ENCODE results near the gene NPDC1. TPM values are rescaled to one million over a fixed set of nuclear protein-coding genes. Genes with fewer than 3 reads are reported as not detected.

The NPDC1 gene
- total RNA-seq, 1 experiment from 2014 or later, result 44.1 TPM

DNA sequence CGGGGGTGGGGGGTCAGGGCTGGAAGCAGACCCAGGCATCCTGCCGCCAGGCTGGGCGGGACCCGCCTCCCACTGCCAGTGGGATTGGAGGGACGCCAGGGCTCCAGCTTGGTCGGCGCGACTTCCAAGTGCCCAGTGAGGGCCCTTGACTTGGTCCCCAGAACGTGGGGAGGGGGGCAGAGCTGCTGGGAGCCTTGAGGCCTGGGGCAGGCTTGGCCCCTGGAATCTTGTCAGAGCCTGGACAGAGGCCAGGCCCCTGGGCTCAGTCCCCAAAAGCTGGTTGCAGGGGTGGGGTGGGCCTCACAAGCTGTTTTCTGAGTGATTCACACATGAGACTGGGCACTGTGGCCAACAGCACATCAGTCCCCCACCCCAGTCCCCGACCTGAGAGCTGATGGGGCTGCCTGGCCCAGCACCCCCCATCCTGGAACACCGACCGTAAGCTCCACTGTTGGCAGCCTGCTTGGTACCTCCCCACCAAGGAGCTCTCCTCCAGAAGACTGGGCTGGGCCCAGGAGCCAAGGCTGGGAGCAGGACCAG, 50.1 kb downstream of the NPDC1 start:
- Mint-ChIP-seq H3K4me1 (ENCODE audit: low read depth, unreplicated experiment) (peaks cover 10% of the 10 kb centered on the region), H3K27ac (ENCODE audit: unreplicated experiment) (no peak overlapping the region), H3K9me3 (ENCODE audit: unreplicated experiment) (no peaks in the 10 kb centered on the region), H3K4me3 (ENCODE audit: unreplicated experiment) (peak overlapping the region; percentile 67), H3K36me3 (ENCODE audit: insufficient read depth, unreplicated experiment) (peaks cover 41% of the 10 kb centered on the region), H3K27me3 (ENCODE audit: insufficient read depth, unreplicated experiment) (no peaks in the 10 kb centered on the region)
- Histone ChIP-seq H3K27me3 (replicated peaks; ENCODE audit: control insufficient read depth, insufficient read depth, low read length) (no peaks in the 10 kb centered on the region), H3K9me3 (no peaks in the 10 kb centered on the region), H3K36me3 (ENCODE audit: control insufficient read depth, insufficient read depth, low read length) (no peaks in the 10 kb centered on the region), H3K4me3 (ENCODE audit: low read depth, low read length) (peak overlapping the region; percentile 34; the same call in 1 of the 2 replicates), H3K4me1 (peaks cover 38% of the 10 kb centered on the region)
- ChIA-PET CTCF (interaction anchor here (0.5 to 2.8 kb wide), 9 partner anchors 18 to 91 kb away, joined by 3 to 13 read pairs (median 4); partner anchors contain the start of genes FBXW5, MAN1B1 and NPDC1), POLR2A (no interaction called here)
- TF ChIP-seq, protein P1, sequence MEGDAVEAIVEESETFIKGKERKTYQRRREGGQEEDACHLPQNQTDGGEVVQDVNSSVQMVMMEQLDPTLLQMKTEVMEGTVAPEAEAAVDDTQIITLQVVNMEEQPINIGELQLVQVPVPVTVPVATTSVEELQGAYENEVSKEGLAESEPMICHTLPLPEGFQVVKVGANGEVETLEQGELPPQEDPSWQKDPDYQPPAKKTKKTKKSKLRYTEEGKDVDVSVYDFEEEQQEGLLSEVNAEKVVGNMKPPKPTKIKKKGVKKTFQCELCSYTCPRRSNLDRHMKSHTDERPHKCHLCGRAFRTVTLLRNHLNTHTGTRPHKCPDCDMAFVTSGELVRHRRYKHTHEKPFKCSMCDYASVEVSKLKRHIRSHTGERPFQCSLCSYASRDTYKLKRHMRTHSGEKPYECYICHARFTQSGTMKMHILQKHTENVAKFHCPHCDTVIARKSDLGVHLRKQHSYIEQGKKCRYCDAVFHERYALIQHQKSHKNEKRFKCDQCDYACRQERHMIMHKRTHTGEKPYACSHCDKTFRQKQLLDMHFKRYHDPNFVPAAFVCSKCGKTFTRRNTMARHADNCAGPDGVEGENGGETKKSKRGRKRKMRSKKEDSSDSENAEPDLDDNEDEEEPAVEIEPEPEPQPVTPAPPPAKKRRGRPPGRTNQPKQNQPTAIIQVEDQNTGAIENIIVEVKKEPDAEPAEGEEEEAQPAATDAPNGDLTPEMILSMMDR (IDR thresholded peaks at IDR 0.05; ENCODE audit: insufficient read depth in 1 of 2, low read depth in 1 of 2, low read length in 1 of 2, severe bottlenecking in 1 of 2, unreplicated experiment in 1 of 2), result no peak
- intact Hi-C loops (cut with micrococcal nuclease; ENCODE audit: unreplicated experiment), result loop anchor here (2.0 kb wide), 1 partner anchor 47 kb away; no protein-coding TSS in a partner anchor
- BruUV-seq (replicated peaks), result no TSS peak
- DNase-seq, result no peak

DNA sequence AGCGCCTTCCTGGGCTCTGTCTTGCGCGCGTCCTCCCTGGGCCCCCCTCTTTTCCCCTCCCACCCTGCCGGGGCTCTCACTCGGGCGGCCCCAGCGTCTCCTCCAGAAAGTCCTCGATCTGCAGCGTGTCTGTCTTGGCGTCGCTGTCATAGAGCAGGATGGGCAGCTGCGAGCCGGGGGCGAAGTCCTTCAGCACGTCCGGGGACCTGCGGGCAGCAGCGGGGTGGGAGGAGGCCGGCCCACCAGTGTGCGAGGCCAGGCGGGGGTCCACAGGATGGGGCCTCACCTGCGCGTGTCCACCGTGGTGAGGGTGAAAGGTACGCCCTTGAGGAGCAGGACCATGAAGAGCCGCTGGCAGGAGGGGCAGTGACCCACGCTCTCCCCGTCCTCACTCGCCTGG, 50.6 kb downstream of the NPDC1 start:
- Histone ChIP-seq H3K9me3 (no peaks in the 10 kb centered on the region), H3K36me3 (ENCODE audit: control insufficient read depth, insufficient read depth, low read length) (no peaks in the 10 kb centered on the region), H3K4me1 (peaks cover 42% of the 10 kb centered on the region), H3K4me3 (ENCODE audit: low read depth, low read length) (no peak overlapping the region), H3K27me3 (replicated peaks; ENCODE audit: control insufficient read depth, insufficient read depth, low read length) (no peaks in the 10 kb centered on the region)
- BruUV-seq (replicated peaks), result no TSS peak
- ChIA-PET CTCF (interaction anchor here (0.5 to 2.8 kb wide), 5 partner anchors 27 to 72 kb away, joined by 4 to 13 read pairs (median 4); no protein-coding TSS in a partner anchor), POLR2A (no interaction called here)
- H3K36me3 Mint-ChIP-seq (ENCODE audit: insufficient read depth, unreplicated experiment), result peaks cover 45% of the 10 kb centered on the region
- intact Hi-C loops (cut with micrococcal nuclease; ENCODE audit: unreplicated experiment), result no loop called here
- H3K27ac Mint-ChIP-seq (ENCODE audit: unreplicated experiment), result no peak overlapping the region
- no peaks in the 10 kb centered on the region for H3K9me3 Mint-ChIP-seq (ENCODE audit: unreplicated experiment)
- TF ChIP-seq, protein P1 (IDR thresholded peaks at IDR 0.05; ENCODE audit: insufficient read depth in 1 of 2, low read depth in 1 of 2, low read length in 1 of 2, severe bottlenecking in 1 of 2, unreplicated experiment in 1 of 2), result no peak
- no peak overlapping the region for H3K4me3 Mint-ChIP-seq (ENCODE audit: unreplicated experiment)
- no peaks in the 10 kb centered on the region for H3K27me3 Mint-ChIP-seq (ENCODE audit: insufficient read depth, unreplicated experiment)
- DNase-seq, result no peak
- H3K4me1 Mint-ChIP-seq (ENCODE audit: low read depth, unreplicated experiment), result peaks cover 14% of the 10 kb centered on the region

DNA sequence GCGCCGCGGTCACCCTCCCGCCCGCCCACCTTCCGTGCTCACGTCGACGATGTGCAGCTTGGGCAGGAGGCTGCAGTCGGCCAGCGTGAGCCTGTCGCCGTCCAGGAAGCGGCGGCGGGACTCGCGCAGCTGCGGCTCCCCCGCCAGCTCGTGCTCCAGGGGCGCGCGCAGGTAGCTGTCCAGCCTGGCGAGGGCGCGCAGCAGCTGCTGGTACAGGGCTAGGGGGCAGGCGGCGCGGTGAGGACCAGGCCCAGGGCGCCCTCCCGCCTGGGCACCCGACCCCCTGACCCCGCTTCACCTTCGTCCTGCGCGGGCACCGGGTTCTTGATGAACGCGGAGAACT, 51.1 kb downstream of the NPDC1 start:
- no peaks in the 10 kb centered on the region for H3K27me3 Mint-ChIP-seq (ENCODE audit: insufficient read depth, unreplicated experiment)
- ChIA-PET CTCF (interaction anchor here (2.8 kb wide), 1 partner anchor 40 kb away, joined by 12 read pairs; no protein-coding TSS in a partner anchor), POLR2A (no interaction called here)
- H3K27ac Mint-ChIP-seq (ENCODE audit: unreplicated experiment), result no peak overlapping the region
- no peak overlapping the region for H3K4me3 ChIP-seq (ENCODE audit: low read depth, low read length)
- no peak for DNase-seq
- H3K4me1 Mint-ChIP-seq (ENCODE audit: low read depth, unreplicated experiment), result peaks cover 19% of the 10 kb centered on the region
- H3K4me1 ChIP-seq, result peaks cover 43% of the 10 kb centered on the region
- peaks cover 45% of the 10 kb centered on the region for H3K36me3 Mint-ChIP-seq (ENCODE audit: insufficient read depth, unreplicated experiment)
- H3K27me3 ChIP-seq (replicated peaks; ENCODE audit: control insufficient read depth, insufficient read depth, low read length), result no peaks in the 10 kb centered on the region
- H3K36me3 ChIP-seq (ENCODE audit: control insufficient read depth, insufficient read depth, low read length), result no peaks in the 10 kb centered on the region
- no peak overlapping the region for H3K4me3 Mint-ChIP-seq (ENCODE audit: unreplicated experiment)
- H3K9me3 ChIP-seq, result no peaks in the 10 kb centered on the region
- no peaks in the 10 kb centered on the region for H3K9me3 Mint-ChIP-seq (ENCODE audit: unreplicated experiment)
- intact Hi-C loops (cut with micrococcal nuclease; ENCODE audit: unreplicated experiment), result no loop called here
- TF ChIP-seq, protein P1 (IDR thresholded peaks at IDR 0.05; ENCODE audit: insufficient read depth in 1 of 2, low read depth in 1 of 2, low read length in 1 of 2, severe bottlenecking in 1 of 2, unreplicated experiment in 1 of 2), result no peak
- no TSS peak for BruUV-seq (replicated peaks)

Measured in Caco-2 (cell line).